Thymus (tissue), 11 donors: Measurements from ENCODE around the gene ST6GAL1. TPM values are rescaled to one million over a fixed set of nuclear protein-coding genes. Genes with fewer than 3 reads are reported as not detected.
"Not testable (repeated sequence)": the region's sequence is repeated elsewhere in the genome, so short reads cannot be mapped to it uniquely, and the experiment has no call there.

Experiments
- DNase-seq, 9 donors: peaks; one replicate each; pipeline ENCODE4 v3.0.0-alpha.2; 2013; ENCODE audit warnings: low spot score in 9 of 9, low read depth in 6 of 9, missing footprints in 1 of 9
- H3K27ac ChIP-seq, 2 donors: one replicate each; pipeline ENCODE4 v1.5.1; 2013; ENCODE audit warnings: control low read depth in 1 of 2, low read depth in 1 of 2, low read length in 1 of 2, mild to moderate bottlenecking in 1 of 2, moderate library complexity in 1 of 2
- H3K27me3 ChIP-seq, 2 donors: one replicate each; pipeline ENCODE4 v1.5.1; 2013; ENCODE audit warnings: low read length in 1 of 2; ENCODE audit not compliant: control insufficient read depth in 2 of 2, insufficient read depth in 1 of 2
- H3K36me3 ChIP-seq, 2 donors: one replicate each; pipeline ENCODE4 v1.5.1; 2013; ENCODE audit warnings: low read length in 1 of 2, mild to moderate bottlenecking in 1 of 2, moderate library complexity in 1 of 2; ENCODE audit not compliant: control insufficient read depth in 2 of 2, insufficient read depth in 2 of 2
- H3K4me1 ChIP-seq, 2 donors: one replicate each; pipeline ENCODE4 v1.5.1; 2013; ENCODE audit warnings: low read length in 2 of 2; ENCODE audit not compliant: control insufficient read depth in 2 of 2, insufficient read depth in 2 of 2
- H3K4me3 ChIP-seq, 2 donors: one replicate each; pipeline ENCODE4 v1.5.1; 2013; ENCODE audit warnings: low read length in 2 of 2, control low read depth in 1 of 2, mild to moderate bottlenecking in 1 of 2
- H3K9me3 ChIP-seq, 2 donors: one replicate each; pipeline ENCODE4 v1.5.1; 2013; ENCODE audit warnings: low read length in 1 of 2, mild to moderate bottlenecking in 1 of 2; ENCODE audit not compliant: control insufficient read depth in 2 of 2, insufficient read depth in 1 of 2
- WGBS: extraction: QIAGEN DNeasy Blood & Tissue Kit; methylation state at CpG from one replicate; pipeline ENCODE4 v1.1.7; 2013; 5-methylcytosine and 5-hydroxymethylcytosine counted together
- polyA plus RNA-seq: library from polyadenylated mRNA; stranded (reverse); fragments of 200-250 nt; gene quantifications from one replicate; pipeline ENCODE4 v1.2.3, GENCODE V29; 2013
- total RNA-seq: library from RNA; stranded (reverse); fragments of 120-200 nt; gene quantifications from one replicate; pipeline ENCODE4 v1.2.4, GENCODE V29; 2013
- donor health status: healthy.

ST6GAL1 gene
- total and polyA plus RNA-seq, 2 donors = 37.6 to 39.2 TPM

GRCh38 chr3:186997473-186997939, 67.2 kb downstream of the ST6GAL1 start:
- H3K27me3 ChIP-seq = no peaks in the 10 kb centered on the region
- WGBS = 97% methylated on average over 10 of the region's 10 CpGs
- H3K9me3 ChIP-seq = no peaks in the 10 kb centered on the region
- H3K27ac ChIP-seq = no peak overlapping the region
- DNase-seq = no peak
- H3K4me3 ChIP-seq = no peak overlapping the region
- peaks cover 0 to 7% of the 10 kb centered on the region in 2 donors for H3K36me3 ChIP-seq
- H3K4me1 ChIP-seq = peaks cover 4 to 40% of the 10 kb centered on the region in 2 donors

- Histone ChIP-seq H3K36me3 (peaks cover 0 to 7% of the 10 kb centered on the region in 2 donors), H3K4me1 (peaks cover 4 to 27% of the 10 kb centered on the region in 2 donors), H3K4me3 (no peak overlapping the region), H3K27ac (no peak overlapping the region), H3K9me3 (peaks cover 0 to 3% of the 10 kb centered on the region in 2 donors), H3K27me3 (no peaks in the 10 kb centered on the region)
- DNase-seq = no peak
- 95% methylated on average over 9 of the region's 9 CpGs for WGBS
Observed at GRCh38 chr3:186998937-186999368, 68.6 kb downstream of the ST6GAL1 start.

GRCh38 chr3:187000711-187001151, 70.4 kb downstream of the ST6GAL1 start:
- Histone ChIP-seq H3K4me1 (peaks cover 4 to 19% of the 10 kb centered on the region in 2 donors), H3K36me3 (peaks cover 0 to 7% of the 10 kb centered on the region in 2 donors), H3K4me3 (no peak overlapping the region), H3K9me3 (peaks cover 1 to 7% of the 10 kb centered on the region in 2 donors), H3K27ac (peak overlapping the region in 1 of 2 donors; percentile 48), H3K27me3 (no peaks in the 10 kb centered on the region)
- WGBS = 85% methylated on average over 4 of the region's 4 CpGs
- peak in 1 of 9 donors; percentile 36 for DNase-seq

GRCh38 chr3:187002915-187003314, 72.6 kb downstream of the ST6GAL1 start:
- Histone ChIP-seq H3K27ac (no peak overlapping the region), H3K4me3 (no peak overlapping the region), H3K36me3 (peaks cover 0 to 3% of the 10 kb centered on the region in 2 donors), H3K27me3 (no peaks in the 10 kb centered on the region), H3K4me1 (peaks cover 0 to 15% of the 10 kb centered on the region in 2 donors), H3K9me3 (peaks cover 1 to 7% of the 10 kb centered on the region in 2 donors)
- 98% methylated on average over 4 of the region's 4 CpGs for WGBS
- DNase-seq = no peak

GRCh38 chr3:187005827-187006481, 75.6 kb downstream of the ST6GAL1 start:
- H3K4me1 ChIP-seq = peaks cover 0 to 12% of the 10 kb centered on the region in 2 donors
- H3K9me3 ChIP-seq = peaks cover 1 to 7% of the 10 kb centered on the region in 2 donors
- H3K27me3 ChIP-seq = no peaks in the 10 kb centered on the region
- WGBS = 98% methylated on average over 3 of the region's 3 CpGs
- no peak overlapping the region for H3K4me3 ChIP-seq
- no peak for DNase-seq
- H3K27ac ChIP-seq = no peak overlapping the region
- peaks cover 0 to 3% of the 10 kb centered on the region in 2 donors for H3K36me3 ChIP-seq

GRCh38 chr3:187006864-187007630, 76.7 kb downstream of the ST6GAL1 start:
- Histone ChIP-seq H3K4me3 (no peak overlapping the region), H3K9me3 (peaks cover 1 to 7% of the 10 kb centered on the region in 2 donors), H3K27ac (no peak overlapping the region), H3K27me3 (no peaks in the 10 kb centered on the region), H3K36me3 (no peaks in the 10 kb centered on the region), H3K4me1 (peaks cover 0 to 19% of the 10 kb centered on the region in 2 donors)
- WGBS = 89% methylated on average over 2 of the region's 2 CpGs
- peak in 1 of 9 donors; percentile 56 for DNase-seq

GRCh38 chr3:187010382-187010781, 80.1 kb downstream of the ST6GAL1 start:
- not testable (repeated sequence) for H3K27ac ChIP-seq, H3K9me3 ChIP-seq, H3K27me3 ChIP-seq, H3K4me3 ChIP-seq, DNase-seq, H3K36me3 ChIP-seq
- 98% methylated on average over 3 of the region's 3 CpGs for WGBS
- H3K4me1 ChIP-seq = peaks cover 5 to 38% of the 10 kb centered on the region in 2 donors

- DNase-seq = no peak
- Histone ChIP-seq H3K36me3 (peaks cover 0 to 13% of the 10 kb centered on the region in 2 donors), H3K4me3 (no peak overlapping the region), H3K4me1 (peaks cover 5 to 39% of the 10 kb centered on the region in 2 donors), H3K27ac (peak overlapping the region in 1 of 2 donors; percentile 81), H3K27me3 (no peaks in the 10 kb centered on the region), H3K9me3 (no peaks in the 10 kb centered on the region)
- 85% methylated on average over 7 of the region's 7 CpGs for WGBS
Observed at GRCh38 chr3:187011915-187012314, 81.6 kb downstream of the ST6GAL1 start.

- H3K27ac ChIP-seq = peak overlapping the region; percentile 48 to 81
- no peaks in the 10 kb centered on the region for H3K27me3 ChIP-seq
- WGBS = 43% methylated on average over 7 of the region's 7 CpGs
- H3K36me3 ChIP-seq = peaks cover 0 to 13% of the 10 kb centered on the region in 2 donors
- peaks cover 5 to 36% of the 10 kb centered on the region in 2 donors for H3K4me1 ChIP-seq
- no peak overlapping the region for H3K4me3 ChIP-seq
- no peaks in the 10 kb centered on the region for H3K9me3 ChIP-seq
- peak in 6 of 9 donors; percentile 57 to 87 (median 78) for DNase-seq
Observed at GRCh38 chr3:187012609-187013051, 82.3 kb downstream of the ST6GAL1 start.
